H9 (cell line): ENCODE data around the gene CLEC16A. TPM values are rescaled to one million over a fixed set of nuclear protein-coding genes. Genes with fewer than 3 reads are reported as not detected.

Source experiments
- DNase-seq: peaks from one replicate; pipeline ENCODE4 v3.0.0-alpha.2; 2017
- H2AFZ ChIP-seq: one replicate; pipeline ENCODE4 v1.6.1; 2013; ENCODE audit warnings: mild to moderate bottlenecking, low read length, control low read depth, moderate library complexity
- H2AK5ac ChIP-seq: 2 replicates; pipeline ENCODE4 v1.6.1; 2013; ENCODE audit warnings: low read length, control low read depth, mixed read lengths; ENCODE audit not compliant: insufficient read length
- H2BK120ac ChIP-seq: one replicate; pipeline ENCODE4 v1.6.1; 2013; ENCODE audit warnings: low read depth, mild to moderate bottlenecking, low read length, control low read depth, inconsistent platforms; ENCODE audit not compliant: poor library complexity, severe bottlenecking
- H2BK12ac ChIP-seq: 2 replicates; pipeline ENCODE4 v1.6.1; 2013; ENCODE audit warnings: low read length, control low read depth, mixed read lengths, low read depth; ENCODE audit not compliant: insufficient read length
- H2BK15ac ChIP-seq: 2 replicates; pipeline ENCODE4 v1.6.1; 2013; ENCODE audit warnings: low read depth, low read length, control low read depth
- H2BK20ac ChIP-seq: one replicate; pipeline ENCODE4 v1.6.1; 2013; ENCODE audit warnings: low read depth, mild to moderate bottlenecking, low read length, control low read depth, inconsistent platforms; ENCODE audit not compliant: poor library complexity, severe bottlenecking
- H2BK5ac ChIP-seq: 2 replicates; pipeline ENCODE4 v1.6.1; 2013; ENCODE audit warnings: low read length, control low read depth, mixed read lengths; ENCODE audit not compliant: insufficient read length
- H3K14ac ChIP-seq: 2 replicates; pipeline ENCODE4 v1.6.1; 2013; ENCODE audit warnings: low read length, control low read depth; ENCODE audit not compliant: insufficient read depth
- H3K18ac ChIP-seq: 2 replicates; pipeline ENCODE4 v1.6.1; 2013; ENCODE audit warnings: low read depth, mild to moderate bottlenecking, mixed read lengths, low read length, control low read depth; ENCODE audit not compliant: insufficient read length
- H3K23ac ChIP-seq: 2 replicates; pipeline ENCODE4 v1.6.1; 2013; ENCODE audit warnings: low read length, control low read depth, mixed read lengths, low read depth; ENCODE audit not compliant: insufficient read length
- H3K23me2 ChIP-seq: 2 replicates; pipeline ENCODE4 v1.6.1; 2013; ENCODE audit warnings: low read depth, mild to moderate bottlenecking, mixed read lengths, low read length, control low read depth; ENCODE audit not compliant: insufficient read length, poor library complexity, severe bottlenecking
- H3K27ac ChIP-seq: 2 replicates; pipeline ENCODE4 v1.5.1; 2013; ENCODE audit warnings: low read length, control low read depth, mixed read lengths, low read depth; ENCODE audit not compliant: insufficient read length
- H3K27me3 ChIP-seq: 2 replicates; pipeline ENCODE4 v1.6.1; 2013; ENCODE audit warnings: low read length, control low read depth, inconsistent platforms; ENCODE audit not compliant: insufficient read depth
- H3K4ac ChIP-seq: 2 replicates; pipeline ENCODE4 v1.6.1; 2013; ENCODE audit warnings: low read depth, mild to moderate bottlenecking, control low read depth, inconsistent platforms, low read length, moderate library complexity
- H3K4me1 ChIP-seq: 2 replicates; pipeline ENCODE4 v1.6.1; 2013; ENCODE audit warnings: low read length, control low read depth, inconsistent platforms; ENCODE audit not compliant: insufficient read depth
- H3K4me2 ChIP-seq: 2 replicates; pipeline ENCODE4 v1.6.1; 2013; ENCODE audit warnings: low read length, control low read depth, mixed read lengths; ENCODE audit not compliant: insufficient read length, insufficient read depth
- H3K56ac ChIP-seq: 2 replicates; pipeline ENCODE4 v1.6.1; 2013; ENCODE audit warnings: low read depth, mild to moderate bottlenecking, mixed read lengths, low read length, control low read depth; ENCODE audit not compliant: insufficient read length
- H3K79me1 ChIP-seq: 2 replicates; pipeline ENCODE4 v1.6.1; 2013; ENCODE audit warnings: low read depth, mild to moderate bottlenecking, moderate library complexity, low read length, control low read depth, inconsistent platforms; ENCODE audit not compliant: insufficient read depth, poor library complexity, severe bottlenecking
- H3K79me2 ChIP-seq: 2 replicates; pipeline ENCODE4 v1.6.1; 2013; ENCODE audit warnings: low read length, control low read depth, inconsistent platforms; ENCODE audit not compliant: insufficient read depth
- H3K9ac ChIP-seq: 2 replicates; pipeline ENCODE4 v1.6.1; 2013; ENCODE audit warnings: low read length, control low read depth, mixed read lengths; ENCODE audit not compliant: insufficient read length; ENCODE audit errors: extremely low read depth
- H3K9me3 ChIP-seq: one replicate; pipeline ENCODE4 v1.6.1; 2013; ENCODE audit warnings: low read depth, low read length, inconsistent platforms; ENCODE audit not compliant: control insufficient read depth
- H3T11ph ChIP-seq: one replicate; pipeline ENCODE4 v1.6.1; 2013; ENCODE audit warnings: mild to moderate bottlenecking, low read length, control low read depth, inconsistent platforms
- H4K20me1 ChIP-seq: one replicate; pipeline ENCODE4 v1.6.1; 2013; ENCODE audit not compliant: control insufficient read depth, insufficient read length, insufficient read depth
- H4K5ac ChIP-seq: 2 replicates; pipeline ENCODE4 v1.6.1; 2013; ENCODE audit warnings: low read depth, mild to moderate bottlenecking, mixed read lengths, low read length, control low read depth; ENCODE audit not compliant: insufficient read length
- H4K8ac ChIP-seq: replicated peaks from 2 replicates; pipeline ENCODE4 v1.6.1; 2013; ENCODE audit warnings: low read length, control low read depth, mixed read lengths, low read depth; ENCODE audit not compliant: insufficient read length
- H4K91ac ChIP-seq: 2 replicates; pipeline ENCODE4 v1.6.1; 2013; ENCODE audit warnings: low read depth, mild to moderate bottlenecking, moderate library complexity, mixed read lengths, low read length, control low read depth; ENCODE audit not compliant: insufficient read length
- H3K27ac Mint-ChIP-seq, 3 experiments: 2 replicates in 2 of 3; 3 replicates in 1 of 3; pipeline ENCODE4 v1.8.0; 2020 to 2021; ENCODE audit warnings: mixed read lengths in 3 of 3, mild to moderate bottlenecking in 1 of 3, moderate library complexity in 1 of 3
- H3K27me3 Mint-ChIP-seq: 2 replicates; pipeline ENCODE4 v1.8.0; 2021; ENCODE audit warnings: low read depth, mild to moderate bottlenecking, moderate library complexity, mixed read lengths
- H3K36me3 Mint-ChIP-seq, 3 experiments: 2 replicates in 2 of 3; 3 replicates in 1 of 3; pipeline ENCODE4 v1.8.0; 2020 to 2021; ENCODE audit warnings: low read depth in 3 of 3, mixed read lengths in 3 of 3; ENCODE audit not compliant: insufficient read depth in 1 of 3
- H3K4me1 Mint-ChIP-seq, 2 experiments: 2 replicates each; pipeline ENCODE4 v1.8.0; 2020; ENCODE audit warnings: mixed read lengths in 2 of 2
- H3K4me3 Mint-ChIP-seq, 2 experiments: 2 replicates in 1 of 2; 3 replicates in 1 of 2; pipeline ENCODE4 v1.8.0; 2020 to 2021; ENCODE audit warnings: mild to moderate bottlenecking in 2 of 2, mixed read lengths in 2 of 2, moderate library complexity in 1 of 2
- H3K9me3 Mint-ChIP-seq, 2 experiments: 2 replicates in 1 of 2; 3 replicates in 1 of 2; pipeline ENCODE4 v1.8.0; 2020; ENCODE audit warnings: mild to moderate bottlenecking in 2 of 2, mixed read lengths in 2 of 2, moderate library complexity in 1 of 2
- WGBS: extraction: QIAGEN DNeasy Blood & Tissue Kit; methylation state at CpG from one replicate; pipeline ENCODE4 v1.1.7; 2013; ENCODE audit warnings: missing lambda C conversion rate, low lambda C conversion rate, mixed read lengths; ENCODE audit not compliant: insufficient read length; ENCODE audit errors: extremely low coverage; 5-methylcytosine and 5-hydroxymethylcytosine counted together
- total RNA-seq: library from RNA; stranded (reverse); gene quantifications from 2 replicates; pipeline ENCODE4 v1.2.1, GENCODE V29; 2021
- TF ChIP-seq, protein P1 (sequence below): fragments of 200-600 bp; sonication (generic); conservative IDR thresholded peaks from 3 replicates; pipeline ENCODE4 v1.8.0; 2021; ENCODE audit warnings: antibody characterized with exemption, mild to moderate bottlenecking

The CLEC16A gene
- total RNA-seq, 1 experiment from 2014 or later: 15.2 TPM

DNA sequence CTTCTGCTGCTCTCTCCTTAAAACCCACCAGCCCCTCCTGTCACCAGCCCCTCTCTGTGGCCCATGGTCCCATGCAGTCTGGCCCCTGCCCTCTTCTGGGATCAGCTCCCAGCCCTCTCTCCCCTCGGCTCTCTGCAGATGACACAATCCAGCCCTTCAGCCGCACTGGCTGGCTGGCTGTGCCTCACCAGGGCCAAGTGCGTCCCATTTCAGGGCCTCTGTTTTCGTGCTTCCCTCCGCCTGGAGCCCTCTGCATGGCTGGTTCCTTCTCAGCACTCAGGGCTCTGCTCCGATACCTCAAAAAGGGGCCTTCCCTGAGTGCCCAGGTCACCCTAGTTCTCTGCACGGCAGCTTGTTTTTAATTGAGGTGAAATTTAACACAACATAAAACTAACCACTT, 187.3 kb downstream of the CLEC16A start:
- Histone ChIP-seq H3K27ac (no peak overlapping the region), H3K9ac (no peak overlapping the region)
- H3K27ac Mint-ChIP-seq: peak overlapping the region; percentile 58 to 88 (median 75); a peak in 5 of 7 replicates

More for the DNA sequence above, 187.3 kb downstream of the CLEC16A start:
- H2BK120ac ChIP-seq: no peak overlapping the region
- H3K4me1 ChIP-seq: no peaks in the 10 kb centered on the region
- no peak overlapping the region; a peak in 1 of 5 replicates for H3K4me3 Mint-ChIP-seq
- no peaks in the 10 kb centered on the region for H3K27me3 Mint-ChIP-seq
- peak overlapping the region; percentile 34; the same call in 1 of the 2 replicates for H3K14ac ChIP-seq
- H3K4ac ChIP-seq: no peak overlapping the region
- no peak overlapping the region for H3K4me2 ChIP-seq
- peak; percentile 25 for DNase-seq
- H2BK15ac ChIP-seq: no peak overlapping the region
- H3K27me3 ChIP-seq: no peaks in the 10 kb centered on the region
- H2BK20ac ChIP-seq: no peak overlapping the region
- no peak overlapping the region for H3T11ph ChIP-seq
- H4K8ac ChIP-seq: no peak overlapping the region
- WGBS: no CpG with 5 or more reads among the region's 7 CpGs
- H3K56ac ChIP-seq: no peak overlapping the region
- H3K23me2 ChIP-seq: no peaks in the 10 kb centered on the region
- H3K23ac ChIP-seq: no peak overlapping the region
- H3K79me1 ChIP-seq: no peaks in the 10 kb centered on the region
- no peaks in the 10 kb centered on the region for H3K9me3 ChIP-seq
- H2BK12ac ChIP-seq: no peak overlapping the region
- no peak overlapping the region for H4K91ac ChIP-seq
- no peaks in the 10 kb centered on the region for H3K36me3 Mint-ChIP-seq
- TF ChIP-seq, protein P1, sequence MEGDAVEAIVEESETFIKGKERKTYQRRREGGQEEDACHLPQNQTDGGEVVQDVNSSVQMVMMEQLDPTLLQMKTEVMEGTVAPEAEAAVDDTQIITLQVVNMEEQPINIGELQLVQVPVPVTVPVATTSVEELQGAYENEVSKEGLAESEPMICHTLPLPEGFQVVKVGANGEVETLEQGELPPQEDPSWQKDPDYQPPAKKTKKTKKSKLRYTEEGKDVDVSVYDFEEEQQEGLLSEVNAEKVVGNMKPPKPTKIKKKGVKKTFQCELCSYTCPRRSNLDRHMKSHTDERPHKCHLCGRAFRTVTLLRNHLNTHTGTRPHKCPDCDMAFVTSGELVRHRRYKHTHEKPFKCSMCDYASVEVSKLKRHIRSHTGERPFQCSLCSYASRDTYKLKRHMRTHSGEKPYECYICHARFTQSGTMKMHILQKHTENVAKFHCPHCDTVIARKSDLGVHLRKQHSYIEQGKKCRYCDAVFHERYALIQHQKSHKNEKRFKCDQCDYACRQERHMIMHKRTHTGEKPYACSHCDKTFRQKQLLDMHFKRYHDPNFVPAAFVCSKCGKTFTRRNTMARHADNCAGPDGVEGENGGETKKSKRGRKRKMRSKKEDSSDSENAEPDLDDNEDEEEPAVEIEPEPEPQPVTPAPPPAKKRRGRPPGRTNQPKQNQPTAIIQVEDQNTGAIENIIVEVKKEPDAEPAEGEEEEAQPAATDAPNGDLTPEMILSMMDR: no peak
- H2BK5ac ChIP-seq: no peak overlapping the region
- H4K5ac ChIP-seq: no peak overlapping the region
- no peak overlapping the region for H3K18ac ChIP-seq
- no peak overlapping the region for H2AK5ac ChIP-seq
- H3K4me1 Mint-ChIP-seq: peaks cover 9% of the 10 kb centered on the region in 2 experiments
- no peak overlapping the region for H2AFZ ChIP-seq
- H3K9me3 Mint-ChIP-seq: no peaks in the 10 kb centered on the region
- H3K79me2 ChIP-seq: no peaks in the 10 kb centered on the region
- no peaks in the 10 kb centered on the region for H4K20me1 ChIP-seq
